Uterus (tissue), 2 donors: ENCODE data around the gene NOA1.

Experiments used
- CTCF ChIP-seq, 4 experiments: fragments of 200-600 bp in 2 of 4; fragments of 450-650 bp in 2 of 4; sonication (generic) in 2 of 4; IDR thresholded peaks; one replicate each; pipeline ENCODE4 v1.5.1; 2016 to 2019; ENCODE audit warnings: antibody characterized with exemption in 4 of 4, mild to moderate bottlenecking in 2 of 4, moderate library complexity in 1 of 4
- POLR2A ChIP-seq, 2 donors: fragments of 450-650 bp; IDR thresholded peaks; one replicate each; pipeline ENCODE4 v1.6.1; 2016; ENCODE audit warnings: antibody characterized with exemption in 2 of 2, mild to moderate bottlenecking in 1 of 2, moderate library complexity in 1 of 2

- TF ChIP-seq POLR2A (IDR thresholded peaks at IDR 0.05) = no peak
- TF ChIP-seq CTCF (IDR thresholded peaks at IDR 0.05) = no peak
Measured at GRCh38 chr4:56958111-56958517, 19.3 kb downstream of the NOA1 start.
